GM23338 (cell line): Measurements from ENCODE around the gene IDUA. TPM values are rescaled to one million over a fixed set of nuclear protein-coding genes. Genes with fewer than 3 reads are reported as not detected.

Experiments
- ATAC-seq: fragments of 200-7000 bp; cut with Tn5 transposase; 3 replicates; pipeline ENCODE4 v1.9.1; 2020
- DNase-seq: peaks from one replicate; pipeline ENCODE4 v3.0.0-alpha.2; 2015; ENCODE audit warnings: low spot score
- H2AFZ ChIP-seq: fragments of 200-600 bp; sonication (generic); 2 replicates; pipeline ENCODE4 v1.8.0; 2016; ENCODE audit warnings: antibody characterized with exemption, mild to moderate bottlenecking, moderate library complexity
- H3F3A ChIP-seq: fragments of 200-600 bp; sonication (generic); replicated peaks from 2 replicates; pipeline ENCODE4 v1.8.0; 2017; ENCODE audit warnings: antibody characterized with exemption, mixed run types, low read depth
- H3K27ac ChIP-seq: fragments of 200-600 bp; sonication (generic); 2 replicates; pipeline ENCODE4 v1.6.1; 2016; ENCODE audit warnings: low read depth
- H3K27me3 ChIP-seq: fragments of 200-600 bp; sonication (generic); 2 replicates; pipeline ENCODE4 v1.8.0; 2016; ENCODE audit warnings: mild to moderate bottlenecking, mixed run types, moderate library complexity; ENCODE audit not compliant: insufficient read depth
- H3K36me3 ChIP-seq: fragments of 200-600 bp; sonication (generic); 2 replicates; pipeline ENCODE4 v1.8.0; 2016; ENCODE audit warnings: mild to moderate bottlenecking; ENCODE audit not compliant: insufficient read depth
- H3K4me1 ChIP-seq: fragments of 200-600 bp; sonication (generic); 2 replicates; pipeline ENCODE4 v1.8.0; 2016; ENCODE audit warnings: mild to moderate bottlenecking, moderate library complexity; ENCODE audit not compliant: insufficient read depth
- H3K4me2 ChIP-seq: fragments of 200-600 bp; sonication (generic); 2 replicates; pipeline ENCODE4 v1.7.1; 2017; ENCODE audit warnings: mixed run types
- H3K4me3 ChIP-seq: fragments of 200-600 bp; sonication (generic); 2 replicates; pipeline ENCODE4 v1.6.1; 2016; ENCODE audit warnings: mixed run types
- H3K79me2 ChIP-seq: fragments of 200-600 bp; sonication (generic); replicated peaks from 2 replicates; pipeline ENCODE4 v1.8.0; 2017; ENCODE audit warnings: mild to moderate bottlenecking; ENCODE audit not compliant: insufficient read depth
- H3K9me2 ChIP-seq: fragments of 200-600 bp; sonication (generic); 2 replicates; pipeline ENCODE4 v1.8.0; 2017; ENCODE audit not compliant: insufficient read depth
- H4K20me1 ChIP-seq: fragments of 200-600 bp; sonication (generic); replicated peaks from 2 replicates; pipeline ENCODE4 v1.8.0; 2017; ENCODE audit warnings: mild to moderate bottlenecking; ENCODE audit not compliant: insufficient read depth
- H3K27ac Mint-ChIP-seq: 2 replicates; pipeline ENCODE4 v1.8.0; 2020; ENCODE audit warnings: inconsistent platforms, mild to moderate bottlenecking, moderate library complexity, mixed read lengths
- H3K27me3 Mint-ChIP-seq: 3 replicates; pipeline ENCODE4 v1.8.0; 2022; ENCODE audit warnings: low read depth, mild to moderate bottlenecking, moderate library complexity, mixed read lengths, inconsistent platforms; ENCODE audit not compliant: insufficient read depth, poor library complexity
- H3K36me3 Mint-ChIP-seq: 3 replicates; pipeline ENCODE4 v1.8.0; 2021; ENCODE audit warnings: low read depth, mild to moderate bottlenecking, inconsistent platforms, moderate library complexity, mixed read lengths
- H3K4me1 Mint-ChIP-seq: 3 replicates; pipeline ENCODE4 v1.8.0; 2020; ENCODE audit warnings: mild to moderate bottlenecking, inconsistent platforms, mixed read lengths
- H3K4me3 Mint-ChIP-seq: 3 replicates; pipeline ENCODE4 v1.8.0; 2021; ENCODE audit warnings: moderate library complexity, mild to moderate bottlenecking, inconsistent platforms, mixed read lengths
- H3K9me3 Mint-ChIP-seq: 3 replicates; pipeline ENCODE4 v1.8.0; 2020; ENCODE audit warnings: moderate library complexity, mild to moderate bottlenecking, inconsistent platforms, mixed read lengths
- CREB1 ChIP-seq: fragments of 250-450 bp; sonication (Bioruptor Pico); IDR thresholded peaks from 2 replicates; pipeline ENCODE4 v1.5.0; 2020; ENCODE audit warnings: low read depth, mild to moderate bottlenecking, moderate library complexity
- CTCF ChIP-seq, 2 experiments: fragments of 200-600 bp in 1 of 2; sonication (generic) in 1 of 2; conservative IDR thresholded peaks; 2 replicates each; pipeline versions ENCODE4 v1.5.1 to v1.6.1; 2016 to 2017; ENCODE audit warnings: antibody characterized with exemption in 2 of 2, low read depth in 2 of 2, mild to moderate bottlenecking in 2 of 2, moderate library complexity in 1 of 2
- EZH2 ChIP-seq: fragments of 200-600 bp; sonication (generic); IDR thresholded peaks from one replicate; pipeline ENCODE4 v1.8.0; 2017; ENCODE audit warnings: antibody characterized with exemption, mild to moderate bottlenecking, low read depth; ENCODE audit not compliant: unreplicated experiment
- JUNB ChIP-seq: IDR thresholded peaks from one replicate; pipeline ENCODE4 v1.6.1; 2016; ENCODE audit warnings: antibody characterized with exemption; ENCODE audit not compliant: unreplicated experiment
- POLR2AphosphoS5 ChIP-seq: IDR thresholded peaks from 2 replicates; pipeline ENCODE4 v1.6.1; 2016; ENCODE audit warnings: antibody characterized with exemption, low read depth
- STAT1 ChIP-seq: IDR thresholded peaks from one replicate; pipeline ENCODE4 v1.6.1; 2016; ENCODE audit warnings: antibody characterized with exemption; ENCODE audit not compliant: unreplicated experiment
- ZNF331 ChIP-seq: fragments of 250-450 bp; sonication (Bioruptor Pico); IDR thresholded peaks from 2 replicates; pipeline ENCODE4 v1.5.0; 2020; ENCODE audit warnings: low read depth, mild to moderate bottlenecking, moderate library complexity
- polyA plus RNA-seq: library from polyadenylated mRNA; unstranded; fragments of >200 nt; fragmentation: Nextera tagmentation; extraction: Ambion mirVana; gene quantifications from 2 replicates; pipeline ENCODE4 v1.2.1, GENCODE V29; 2016
- total RNA-seq: library from RNA; depleted of rRNA; stranded (reverse); fragments of >200 nt; shearing (Covaris generic); gene quantifications from 2 replicates; pipeline ENCODE4 v1.2.3, GENCODE V29; 2014
- TF ChIP-seq, protein P1 (sequence below): IDR thresholded peaks from one replicate; pipeline ENCODE4 v1.6.1; 2018; ENCODE audit warnings: antibody characterized with exemption; ENCODE audit not compliant: unreplicated experiment

IDUA gene
- total and polyA plus RNA-seq, 2 experiments from 2014 or later = 1.3 to 6.1 TPM

- TF ChIP-seq CTCF (conservative IDR thresholded peaks at IDR 0.05; ENCODE audit: low read depth in 2 of 2) (no peak), STAT1 (no peak), POLR2AphosphoS5 (no peak), JUNB (no peak), EZH2 (no peak), CREB1 (CRISPR knock-in tag) (no peak)
- TF ChIP-seq, protein P1, sequence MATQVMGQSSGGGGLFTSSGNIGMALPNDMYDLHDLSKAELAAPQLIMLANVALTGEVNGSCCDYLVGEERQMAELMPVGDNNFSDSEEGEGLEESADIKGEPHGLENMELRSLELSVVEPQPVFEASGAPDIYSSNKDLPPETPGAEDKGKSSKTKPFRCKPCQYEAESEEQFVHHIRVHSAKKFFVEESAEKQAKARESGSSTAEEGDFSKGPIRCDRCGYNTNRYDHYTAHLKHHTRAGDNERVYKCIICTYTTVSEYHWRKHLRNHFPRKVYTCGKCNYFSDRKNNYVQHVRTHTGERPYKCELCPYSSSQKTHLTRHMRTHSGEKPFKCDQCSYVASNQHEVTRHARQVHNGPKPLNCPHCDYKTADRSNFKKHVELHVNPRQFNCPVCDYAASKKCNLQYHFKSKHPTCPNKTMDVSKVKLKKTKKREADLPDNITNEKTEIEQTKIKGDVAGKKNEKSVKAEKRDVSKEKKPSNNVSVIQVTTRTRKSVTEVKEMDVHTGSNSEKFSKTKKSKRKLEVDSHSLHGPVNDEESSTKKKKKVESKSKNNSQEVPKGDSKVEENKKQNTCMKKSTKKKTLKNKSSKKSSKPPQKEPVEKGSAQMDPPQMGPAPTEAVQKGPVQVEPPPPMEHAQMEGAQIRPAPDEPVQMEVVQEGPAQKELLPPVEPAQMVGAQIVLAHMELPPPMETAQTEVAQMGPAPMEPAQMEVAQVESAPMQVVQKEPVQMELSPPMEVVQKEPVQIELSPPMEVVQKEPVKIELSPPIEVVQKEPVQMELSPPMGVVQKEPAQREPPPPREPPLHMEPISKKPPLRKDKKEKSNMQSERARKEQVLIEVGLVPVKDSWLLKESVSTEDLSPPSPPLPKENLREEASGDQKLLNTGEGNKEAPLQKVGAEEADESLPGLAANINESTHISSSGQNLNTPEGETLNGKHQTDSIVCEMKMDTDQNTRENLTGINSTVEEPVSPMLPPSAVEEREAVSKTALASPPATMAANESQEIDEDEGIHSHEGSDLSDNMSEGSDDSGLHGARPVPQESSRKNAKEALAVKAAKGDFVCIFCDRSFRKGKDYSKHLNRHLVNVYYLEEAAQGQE = no peak
Measured at GRCh38 chr4:967113-968104, 19.4 kb upstream of the IDUA start (continued).

DNA sequence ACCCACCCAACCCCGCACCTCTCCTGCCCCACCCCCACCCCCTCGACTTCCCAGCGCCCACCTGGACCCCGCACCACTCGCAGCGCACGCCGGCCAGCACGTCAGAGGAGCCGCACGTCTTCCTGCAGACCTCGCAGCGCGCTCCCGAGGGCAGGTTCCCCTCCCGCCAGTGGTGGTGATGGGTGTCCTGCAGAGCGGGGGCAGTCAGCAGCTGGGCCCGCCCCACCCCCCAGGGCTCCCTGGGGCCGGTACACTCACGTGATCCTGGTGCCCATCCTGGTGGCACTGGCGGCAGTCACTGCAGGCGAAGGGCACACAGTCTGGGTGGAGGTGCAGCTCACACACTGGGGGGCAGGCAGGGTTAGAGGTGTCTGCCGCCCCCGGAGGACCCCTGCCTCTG, 18.6 kb upstream of the IDUA start:
- Mint-ChIP-seq H3K9me3 (no peaks in the 10 kb centered on the region), H3K36me3 (no peaks in the 10 kb centered on the region), H3K4me1 (no peaks in the 10 kb centered on the region), H3K27ac (no peak overlapping the region), H3K4me3 (0 out of 3 replicates have a peak overlapping the region, but pooled peaks have one; percentile 14), H3K27me3 (peaks cover 20% of the 10 kb centered on the region)
- Histone ChIP-seq H3K4me1 (no peaks in the 10 kb centered on the region), H4K20me1 (no peaks in the 10 kb centered on the region), H2AFZ (no peak overlapping the region), H3K27ac (no peak overlapping the region), H3K9me2 (no peaks in the 10 kb centered on the region), H3K36me3 (no peaks in the 10 kb centered on the region), H3F3A (no peaks in the 10 kb centered on the region; the same call in 1 of the 2 replicates), H3K4me3 (peak overlapping the region; percentile 40; the same call in 1 of the 2 replicates), H3K79me2 (no peaks in the 10 kb centered on the region), H3K27me3 (peaks cover 15% of the 10 kb centered on the region; the same call in 1 of the 2 replicates), H3K4me2 (peak overlapping the region; percentile 75)
- DNase-seq = peak; percentile 45
- TF ChIP-seq JUNB (no peak), ZNF331 (no peak), CREB1 (CRISPR knock-in tag) (no peak), CTCF (conservative IDR thresholded peaks at IDR 0.05; ENCODE audit: low read depth in 2 of 2) (no peak)
- peak; percentile 9 for ATAC-seq
